ENCODE data around the gene HSPA12A. TPM values are rescaled to one million over a fixed set of nuclear protein-coding genes. Genes with fewer than 3 reads are reported as not detected.

The HSPA12A gene
- total RNA-seq, 1 donor from 2014 or later = 7.9 TPM

GRCh38 chr10:116671274-116671926 is 71.0 kb downstream of the HSPA12A start:
- H3K9me3 ChIP-seq (ENCODE audit: insufficient read depth, low read depth, low read length) = no peaks in the 10 kb centered on the region
- H2AFZ ChIP-seq (ENCODE audit: low read depth, low read length) = no peak overlapping the region
- DNase-seq (ENCODE audit: low read depth) = peak; percentile 22
- H3K4me1 ChIP-seq (ENCODE audit: insufficient read depth, low read length) = peaks cover 4% of the 10 kb centered on the region
- no peak overlapping the region for H3K4me3 ChIP-seq (ENCODE audit: insufficient read depth, low read depth, low read length)
- peak overlapping the region; percentile 34 for H3K4me2 ChIP-seq (ENCODE audit: low read length)
- H3K36me3 ChIP-seq (ENCODE audit: insufficient read depth, low read length) = peaks cover 4% of the 10 kb centered on the region
- H3K9ac ChIP-seq (ENCODE audit: low read length) = no peak overlapping the region
- H3K4me3 Mint-ChIP-seq (ENCODE audit: unreplicated experiment) = peak overlapping the region; percentile 7
- H3K27me3 ChIP-seq (ENCODE audit: insufficient read depth, low read length) = no peaks in the 10 kb centered on the region
- no peak overlapping the region for H3K27ac ChIP-seq (ENCODE audit: low read depth, low read length)
- TF ChIP-seq CTCF (IDR thresholded peaks at IDR 0.05; ENCODE audit: insufficient read depth, low read depth, low read length) (no peak), EZH2 (IDR thresholded peaks at IDR 0.05; ENCODE audit: insufficient read depth, low read length) (no peak)
- peaks cover 11% of the 10 kb centered on the region for H3K27me3 Mint-ChIP-seq (ENCODE audit: low read depth, unreplicated experiment)
- no peaks in the 10 kb centered on the region for H3K79me2 ChIP-seq (ENCODE audit: insufficient read depth, low read length)
- H4K20me1 ChIP-seq (ENCODE audit: insufficient read depth, low read length) = no peaks in the 10 kb centered on the region
- peaks cover 7% of the 10 kb centered on the region for H3K9me3 Mint-ChIP-seq (ENCODE audit: unreplicated experiment)
- FAIRE-seq = peak; percentile 72
- H3K27ac Mint-ChIP-seq (ENCODE audit: unreplicated experiment) = no peak overlapping the region
- peaks cover 10% of the 10 kb centered on the region for H3K36me3 Mint-ChIP-seq (ENCODE audit: low read depth, unreplicated experiment)
- H3K4me1 Mint-ChIP-seq (ENCODE audit: low read depth, unreplicated experiment) = peaks cover 10% of the 10 kb centered on the region

- TF ChIP-seq EZH2 (IDR thresholded peaks at IDR 0.05; ENCODE audit: insufficient read depth, low read length) (no peak), CTCF (IDR thresholded peaks at IDR 0.05; ENCODE audit: insufficient read depth, low read depth, low read length) (no peak)
- H3K27ac ChIP-seq (ENCODE audit: low read depth, low read length) = no peak overlapping the region
- no peak overlapping the region for H3K4me3 ChIP-seq (ENCODE audit: insufficient read depth, low read depth, low read length)
- Mint-ChIP-seq H3K4me1 (ENCODE audit: low read depth, unreplicated experiment) (peaks cover 10% of the 10 kb centered on the region), H3K9me3 (ENCODE audit: unreplicated experiment) (peaks cover 7% of the 10 kb centered on the region), H3K27ac (ENCODE audit: unreplicated experiment) (no peak overlapping the region), H3K27me3 (ENCODE audit: low read depth, unreplicated experiment) (peaks cover 10% of the 10 kb centered on the region), H3K36me3 (ENCODE audit: low read depth, unreplicated experiment) (peaks cover 8% of the 10 kb centered on the region), H3K4me3 (ENCODE audit: unreplicated experiment) (peak overlapping the region; percentile 62)
- no peaks in the 10 kb centered on the region for H3K79me2 ChIP-seq (ENCODE audit: insufficient read depth, low read length)
- DNase-seq (ENCODE audit: low read depth) = no peak
- no peak overlapping the region for H3K4me2 ChIP-seq (ENCODE audit: low read length)
- H4K20me1 ChIP-seq (ENCODE audit: insufficient read depth, low read length) = no peaks in the 10 kb centered on the region
- no peak overlapping the region for H2AFZ ChIP-seq (ENCODE audit: low read depth, low read length)
- no peaks in the 10 kb centered on the region for H3K9me3 ChIP-seq (ENCODE audit: insufficient read depth, low read depth, low read length)
- H3K27me3 ChIP-seq (ENCODE audit: insufficient read depth, low read length) = no peaks in the 10 kb centered on the region
- FAIRE-seq = no peak
- peaks cover 4% of the 10 kb centered on the region for H3K36me3 ChIP-seq (ENCODE audit: insufficient read depth, low read length)
- H3K9ac ChIP-seq (ENCODE audit: low read length) = no peak overlapping the region
- peaks cover 6% of the 10 kb centered on the region for H3K4me1 ChIP-seq (ENCODE audit: insufficient read depth, low read length)
These were observed 71.7 kb downstream of the HSPA12A start for GRCh38 chr10:116670706-116671105.
